SH-SY5Y (cell line): Measurements from ENCODE around the gene GP5.

ENCODE experiments used
- GATA2 ChIP-seq: IDR thresholded peaks from 2 replicates; pipeline ENCODE4 v1.6.1; 2011; ENCODE audit warnings: mild to moderate bottlenecking, low read depth, low read length
- GATA3 ChIP-seq: IDR thresholded peaks from 2 replicates; pipeline ENCODE4 v1.6.1; 2011; ENCODE audit warnings: low read depth, mild to moderate bottlenecking, low read length, moderate library complexity

Gene GP5

DNA sequence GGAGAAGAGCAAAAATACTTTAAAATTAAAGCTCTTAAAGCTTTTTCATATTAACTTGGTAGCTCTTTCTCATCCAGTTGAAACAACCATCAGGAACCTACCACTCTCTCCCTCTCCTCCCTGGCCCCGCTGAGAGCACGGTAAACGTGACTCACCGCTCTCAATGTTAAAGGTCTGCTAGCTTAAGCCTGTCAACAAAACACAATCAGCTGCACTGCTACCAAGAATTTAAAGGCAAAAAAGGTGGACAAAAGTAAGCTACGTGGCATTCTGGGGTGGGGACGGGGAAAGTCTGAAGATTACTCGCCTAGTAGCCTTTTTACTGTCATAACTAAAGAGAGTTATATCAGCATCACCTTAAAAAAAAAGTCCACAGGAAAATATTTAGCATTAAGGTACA is 8.4 kb upstream of the GP5 start:
- TF ChIP-seq GATA3 (no peak), GATA2 (no peak)

DNA sequence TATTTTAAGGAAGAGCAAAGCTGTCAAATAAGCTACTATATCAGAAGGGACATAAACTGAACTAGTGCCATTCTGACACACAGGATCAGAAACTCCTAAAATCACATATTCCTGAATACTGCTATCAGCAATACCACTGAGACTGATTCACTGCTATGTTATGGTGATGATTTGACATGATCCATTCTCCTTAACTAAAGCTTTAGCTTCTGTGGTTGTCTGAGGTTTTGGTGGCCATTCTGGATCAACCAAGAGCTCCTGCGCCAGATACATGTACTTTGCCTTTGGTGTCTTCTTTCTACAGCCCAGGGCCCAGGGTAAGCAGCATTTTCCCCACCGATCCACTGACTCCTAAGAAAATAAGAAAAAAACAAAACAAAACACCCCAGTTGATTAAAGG is 6.7 kb upstream of the GP5 start:
- TF ChIP-seq GATA3 (no peak), GATA2 (no peak)

DNA sequence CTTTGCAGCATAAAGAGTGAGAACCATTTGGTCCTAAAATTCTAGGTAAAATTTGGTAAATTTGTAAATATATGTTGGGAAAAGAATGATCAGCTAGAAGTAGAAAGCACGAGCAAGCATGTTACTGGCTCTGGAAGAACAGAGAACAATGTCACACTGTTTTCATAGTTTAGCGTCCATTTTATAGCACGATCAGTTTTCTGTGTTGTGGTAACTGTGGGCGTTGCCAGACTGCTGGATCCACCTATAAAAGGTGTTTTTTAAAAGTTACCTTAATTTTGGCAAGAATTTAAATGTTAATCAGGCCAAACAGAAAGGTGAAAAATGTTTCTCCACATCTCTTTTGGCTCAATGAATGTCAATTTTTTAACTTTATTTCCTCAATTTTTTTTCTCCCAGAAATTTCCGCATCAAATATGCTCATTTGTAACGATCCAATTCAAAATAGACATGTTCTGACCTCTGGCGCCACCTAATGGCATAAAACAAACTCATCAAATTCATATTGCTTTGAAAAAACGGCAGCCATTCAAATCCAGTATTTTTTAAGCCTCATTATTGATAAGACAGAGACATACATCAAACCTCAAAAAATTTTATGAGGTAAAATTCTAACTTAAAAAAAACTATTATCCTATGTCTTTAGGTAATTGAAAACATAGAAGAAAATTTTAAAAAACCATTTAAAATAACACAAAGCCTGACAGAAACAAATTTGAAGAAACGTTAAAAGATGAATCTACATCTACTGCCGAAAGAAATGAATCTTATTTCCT is 5.5 kb upstream of the GP5 start:
- TF ChIP-seq GATA3 (no peak), GATA2 (no peak)

DNA sequence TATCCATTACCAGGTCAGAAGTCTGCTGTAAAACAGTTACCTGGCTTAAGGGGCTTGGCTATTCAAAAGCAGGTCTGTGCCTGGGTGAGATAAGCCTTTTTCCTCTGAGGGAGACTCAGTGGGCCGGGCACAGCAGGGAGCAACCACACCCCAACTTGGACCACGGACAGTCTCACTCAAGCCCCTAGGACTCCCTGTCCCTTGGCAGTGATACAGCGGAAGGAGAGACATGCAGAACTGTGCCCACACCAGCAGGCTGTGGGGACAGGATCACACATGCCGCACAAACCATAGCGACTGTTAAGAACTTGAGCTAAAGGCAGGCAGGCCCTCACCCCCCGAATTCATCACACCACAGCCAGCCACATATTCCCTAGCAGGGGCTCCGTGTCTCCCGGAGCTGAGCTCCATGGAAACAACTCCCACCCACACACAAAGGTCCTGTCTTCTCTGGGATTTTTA is 2.8 kb upstream of the GP5 start:
- TF ChIP-seq GATA3: no peak
- TF ChIP-seq GATA2: no peak

DNA sequence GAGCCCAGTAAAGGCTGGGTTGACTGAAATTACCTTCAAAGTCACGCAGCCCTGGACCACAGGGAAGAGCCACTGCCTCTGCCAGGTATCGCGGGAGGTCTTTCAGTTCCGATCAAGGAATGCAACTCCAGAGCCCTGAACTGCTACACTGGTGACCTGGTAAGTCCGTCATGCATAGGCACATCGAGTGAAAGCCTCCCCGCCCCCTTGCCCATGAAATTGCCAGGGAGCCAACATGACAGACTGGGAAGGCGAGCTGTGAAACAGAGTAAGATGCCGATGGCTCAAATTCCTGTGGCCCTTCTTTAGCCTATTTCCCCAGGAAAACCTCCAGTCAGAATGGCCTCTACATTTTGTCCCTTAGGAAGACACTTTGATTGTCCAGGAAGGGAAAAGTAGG is 2.3 kb upstream of the GP5 start:
- TF ChIP-seq GATA3: no peak
- TF ChIP-seq GATA2: no peak

DNA sequence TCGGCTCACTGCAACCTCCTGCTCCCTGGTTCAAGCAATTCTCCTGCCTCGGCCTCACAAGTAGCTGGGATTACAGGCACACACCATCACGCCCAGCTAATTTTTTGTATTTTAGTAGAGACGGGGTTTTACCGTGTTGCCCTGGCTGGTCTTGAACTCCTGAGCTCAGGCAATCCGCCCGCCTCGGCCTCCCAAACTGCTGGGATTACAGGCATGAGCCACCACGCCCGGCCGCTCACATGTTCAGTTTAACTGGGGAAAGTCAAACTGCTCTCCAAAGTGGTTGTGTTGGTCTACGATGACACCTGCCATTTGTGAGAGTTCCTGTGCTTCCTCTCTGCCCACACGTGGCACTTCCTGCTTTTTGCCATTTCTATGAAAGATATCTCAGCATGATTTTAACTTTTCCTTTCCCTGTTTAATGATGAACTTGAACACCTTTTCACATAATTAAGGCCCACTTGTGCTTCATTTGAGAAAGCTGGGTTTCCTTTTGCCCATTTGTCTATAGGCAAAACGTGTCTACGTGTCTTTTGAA is 877 bp upstream of the GP5 start:
- TF ChIP-seq GATA2 (no peak), GATA3 (no peak)

DNA sequence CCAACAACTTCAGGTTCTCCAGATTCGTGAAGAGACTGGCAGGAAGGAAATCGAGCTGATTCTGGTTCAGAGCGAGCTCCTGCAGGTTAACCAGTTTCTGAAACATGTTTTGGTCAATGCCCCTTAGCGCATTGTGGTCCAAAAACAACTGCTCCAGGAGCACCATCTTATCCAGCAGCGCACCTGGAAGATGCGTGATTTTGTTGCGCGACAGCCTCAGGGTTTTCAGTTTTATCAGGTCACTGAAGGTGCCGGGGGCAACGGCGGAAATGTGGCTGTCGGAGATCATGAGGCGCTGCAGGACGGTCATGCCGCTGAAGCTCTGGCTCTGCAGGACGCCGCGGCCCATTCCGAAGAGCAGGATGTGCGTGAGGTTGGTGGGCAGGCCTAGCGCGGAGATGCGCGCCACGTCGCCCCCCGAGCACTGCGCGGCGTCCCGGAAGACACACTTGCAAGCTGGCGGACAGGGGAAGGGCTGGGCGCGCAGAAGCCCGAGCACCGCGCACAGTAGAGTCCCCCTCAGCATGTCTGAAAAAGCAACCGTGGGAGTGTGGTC is 1.2 kb downstream of the GP5 start:
- no peak for TF ChIP-seq GATA2
- TF ChIP-seq GATA3: no peak

DNA sequence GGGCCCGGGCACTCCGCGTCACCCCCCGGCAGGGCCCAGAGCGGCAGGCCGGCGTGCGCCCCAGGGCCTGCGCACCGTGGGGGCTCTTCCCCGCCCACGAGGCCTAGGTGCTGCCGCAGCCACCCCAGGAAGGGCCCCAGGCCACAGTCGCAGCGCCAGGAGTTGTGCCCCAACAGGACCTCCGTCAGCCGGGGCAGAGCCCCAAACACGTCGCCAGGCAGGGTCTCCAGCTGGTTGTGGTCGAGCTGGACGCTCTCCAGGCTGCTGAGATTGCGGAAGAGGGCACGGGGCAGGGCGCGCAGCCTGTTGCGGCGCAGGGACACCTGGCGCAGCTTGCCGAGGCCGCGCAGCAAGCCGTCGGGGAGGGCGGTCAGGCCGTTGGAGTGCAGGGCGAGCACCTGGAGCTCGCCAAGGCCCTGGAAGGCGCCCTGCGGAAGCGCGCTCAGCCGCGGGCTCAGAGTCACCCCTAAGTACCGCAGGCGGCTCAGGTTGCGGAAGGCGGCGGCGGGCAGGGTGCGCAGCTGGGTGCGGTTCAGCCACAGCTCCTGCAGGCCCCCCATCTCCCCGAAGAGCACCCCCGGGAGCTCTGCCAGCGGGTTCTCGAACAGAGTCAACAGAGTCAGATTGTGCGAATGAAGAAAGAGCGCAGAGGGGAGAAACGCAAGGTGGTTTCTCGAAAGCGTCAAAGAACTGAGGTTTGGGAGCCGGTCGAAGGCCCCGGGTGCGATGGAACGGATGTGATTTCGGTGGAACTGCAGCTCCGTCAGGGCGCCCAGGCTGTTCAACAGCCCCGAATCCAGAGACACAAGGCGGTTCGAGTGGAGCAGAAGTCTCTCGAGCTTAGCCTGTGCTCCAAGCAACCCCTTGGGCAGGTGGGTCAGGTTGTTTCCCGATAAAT is 2.0 kb downstream of the GP5 start:
- TF ChIP-seq GATA3 (no peak), GATA2 (no peak)

DNA sequence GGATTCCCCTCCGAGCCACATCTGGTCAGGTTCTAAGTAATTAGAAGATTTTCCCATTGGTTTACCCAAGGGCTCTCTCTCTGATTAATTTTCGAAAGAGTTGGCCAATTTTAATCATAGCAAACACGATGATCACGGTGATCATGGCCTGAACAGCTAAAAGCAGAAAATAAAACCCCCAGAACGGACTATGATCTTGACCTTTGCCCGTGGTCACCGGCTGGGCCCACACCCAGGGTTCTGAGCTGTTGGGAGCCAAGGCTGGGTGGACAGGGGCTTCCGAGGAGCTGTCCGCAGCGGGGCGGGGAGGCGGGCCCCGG is 2.6 kb downstream of the GP5 start:
- TF ChIP-seq GATA3 (no peak), GATA2 (no peak)

DNA sequence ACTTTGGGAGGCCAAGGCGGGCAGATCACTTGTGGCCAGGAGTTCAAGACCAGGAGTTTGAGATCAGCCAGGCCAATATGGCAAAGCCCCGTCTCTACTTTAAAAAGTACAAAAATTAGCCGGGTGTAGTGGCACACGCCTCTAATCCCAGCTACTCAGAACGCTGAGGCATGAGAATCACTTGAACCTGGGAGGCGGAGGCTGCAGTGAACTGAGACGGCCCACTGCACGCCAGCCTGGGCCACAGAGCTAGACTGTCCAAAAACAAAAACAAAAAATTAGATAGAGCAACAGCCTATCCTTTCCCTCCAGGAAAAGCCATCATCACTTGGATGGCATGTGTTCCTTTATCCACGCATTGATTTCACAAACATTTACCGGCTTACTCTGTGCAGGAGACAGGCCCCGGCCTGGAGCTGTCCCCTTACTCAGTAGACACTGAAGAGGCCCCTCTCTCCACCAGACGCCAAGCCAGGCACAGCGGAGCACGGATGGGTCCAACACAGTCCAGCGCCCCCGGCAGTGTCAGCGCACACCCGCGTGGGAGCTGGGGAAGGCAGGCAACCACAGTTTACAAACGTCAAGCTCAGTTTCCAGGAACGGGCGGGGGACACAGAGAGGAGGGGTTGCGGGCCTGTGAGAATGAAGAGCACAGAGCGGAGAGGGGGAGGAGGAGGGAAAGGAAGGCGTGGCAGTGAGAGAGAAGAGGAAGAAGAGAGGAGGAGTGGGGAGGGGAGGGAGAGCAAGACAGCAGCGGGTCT is 3.1 kb downstream of the GP5 start:
- TF ChIP-seq GATA3 (no peak), GATA2 (no peak)

DNA sequence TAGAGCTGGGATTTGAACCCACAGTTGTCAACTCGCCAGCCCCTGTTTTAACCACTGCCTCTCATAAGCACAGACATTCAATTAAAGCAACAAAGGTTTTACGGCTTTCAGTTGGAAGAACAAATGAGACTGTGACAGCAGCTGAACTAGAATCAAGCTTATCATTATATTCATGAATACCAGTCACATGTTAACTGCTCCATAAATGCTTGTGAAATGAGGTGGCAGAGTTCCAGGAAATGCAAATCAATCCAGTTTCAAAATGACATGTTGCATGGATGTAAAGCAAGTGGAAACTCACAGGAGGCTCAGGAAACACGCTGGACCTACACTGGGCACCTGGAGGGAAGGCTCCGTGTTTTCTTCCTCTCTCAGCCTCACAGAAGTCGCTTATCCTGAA is 3.9 kb downstream of the GP5 start:
- TF ChIP-seq GATA3 (no peak), GATA2 (no peak)

DNA sequence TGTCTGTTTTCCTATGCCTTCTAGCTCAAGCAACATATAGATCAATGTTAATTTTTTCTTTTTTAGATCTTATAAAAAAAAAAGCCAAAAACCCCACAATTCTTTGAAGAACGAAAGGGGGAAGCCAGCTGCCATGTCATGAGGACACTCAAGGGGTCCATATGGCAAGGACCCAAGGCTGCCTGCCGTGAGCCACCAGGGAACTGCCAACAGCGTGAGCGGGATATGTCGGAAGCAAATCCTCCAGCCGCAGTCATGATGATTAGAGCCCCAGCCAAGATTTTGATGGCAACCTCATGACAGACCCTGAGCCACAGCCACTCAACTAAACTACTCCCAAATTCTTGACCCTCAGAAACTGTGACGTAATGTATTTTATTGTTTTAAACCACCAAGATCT is 6.5 kb downstream of the GP5 start:
- TF ChIP-seq GATA2 (no peak), GATA3 (no peak)

DNA sequence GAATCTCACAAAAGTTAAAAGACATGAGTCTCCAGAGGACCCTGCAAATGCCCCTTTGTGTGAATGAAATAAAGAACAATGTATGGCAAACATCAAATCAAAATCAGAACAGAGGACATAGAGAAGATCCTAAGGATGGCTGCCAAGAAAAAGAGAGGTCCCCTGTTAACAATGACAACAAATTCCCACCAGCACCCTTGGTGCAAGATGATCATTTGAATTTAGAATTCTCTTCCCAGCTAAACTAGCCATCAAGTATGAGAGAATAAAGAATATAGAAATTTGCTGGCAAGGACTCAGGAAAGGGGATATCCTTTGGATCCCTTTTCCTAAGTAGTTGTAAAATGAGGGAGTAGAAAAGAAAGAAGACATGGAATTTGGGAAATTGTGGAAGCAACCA is 8.2 kb downstream of the GP5 start:
- no peak for TF ChIP-seq GATA3
- no peak for TF ChIP-seq GATA2

DNA sequence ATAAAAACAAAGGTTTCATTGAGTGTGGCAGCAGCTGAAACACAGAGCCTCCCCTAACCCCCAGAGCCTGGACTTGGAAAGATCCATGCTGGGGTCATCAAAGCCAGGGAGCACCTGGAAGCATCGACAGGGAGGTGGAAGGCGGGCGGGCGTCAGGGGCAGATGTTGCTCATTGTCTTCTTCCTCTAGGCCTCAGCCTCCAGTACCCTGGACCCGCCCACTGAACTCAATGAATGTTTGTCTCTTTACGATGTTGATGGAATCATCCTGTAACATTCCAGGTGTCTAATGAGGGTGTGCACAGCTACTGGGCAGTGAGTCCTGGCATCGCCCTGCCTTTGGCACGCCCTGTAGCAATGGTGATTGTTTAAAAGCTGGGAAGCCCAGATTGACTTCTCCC is 9.8 kb downstream of the GP5 start:
- no peak for TF ChIP-seq GATA3
- TF ChIP-seq GATA2: no peak
